B cell (primary cell): Measurements from ENCODE around the gene TMBIM1.

Experiments
- CTCF ChIP-seq: fragments of 200-600 bp; IDR thresholded peaks from one replicate; pipeline ENCODE4 v1.8.0; 2022; ENCODE audit warnings: antibody characterized with exemption, mild to moderate bottlenecking
- EZH2 ChIP-seq: IDR thresholded peaks from 2 replicates; pipeline ENCODE4 v1.6.1; 2012; ENCODE audit warnings: borderline replicate concordance, low read depth, mild to moderate bottlenecking, moderate library complexity, low read length; ENCODE audit not compliant: insufficient read depth, poor library complexity, severe bottlenecking

GRCh38 chr2:218229851-218230250 lies 62.5 kb downstream of the TMBIM1 start:
- TF ChIP-seq CTCF: no peak
- TF ChIP-seq EZH2: no peak
